Trophoblast cell (in vitro differentiated cells and primary cell): ENCODE measurements around the gene PLAC8L1.

Experiments used
- DNase-seq, 2 donors: peaks; one replicate each; pipeline ENCODE4 v3.0.0-alpha.2; 2016
- H2AFZ ChIP-seq: 2 replicates; pipeline ENCODE4 v1.6.1; 2013; ENCODE audit warnings: low read length, moderate library complexity, mild to moderate bottlenecking; ENCODE audit not compliant: insufficient read depth, poor library complexity
- H2AK5ac ChIP-seq: 2 replicates; pipeline ENCODE4 v1.6.1; 2013; ENCODE audit warnings: mild to moderate bottlenecking, low read length
- H2BK120ac ChIP-seq: 2 replicates; pipeline ENCODE4 v1.6.1; 2013; ENCODE audit warnings: low read length, mild to moderate bottlenecking, moderate library complexity; ENCODE audit not compliant: insufficient read depth, poor library complexity
- H2BK12ac ChIP-seq: 2 replicates; pipeline ENCODE4 v1.6.1; 2013; ENCODE audit warnings: mild to moderate bottlenecking, low read length, moderate library complexity
- H2BK5ac ChIP-seq: 2 replicates; pipeline ENCODE4 v1.6.1; 2013; ENCODE audit warnings: low read length, low read depth, moderate library complexity, mild to moderate bottlenecking; ENCODE audit not compliant: poor library complexity
- H3K14ac ChIP-seq: 2 replicates; pipeline ENCODE4 v1.6.1; 2013; ENCODE audit warnings: mild to moderate bottlenecking, low read length
- H3K18ac ChIP-seq: 2 replicates; pipeline ENCODE4 v1.6.1; 2013; ENCODE audit warnings: mild to moderate bottlenecking, low read length
- H3K23ac ChIP-seq: 2 replicates; pipeline ENCODE4 v1.6.1; 2013; ENCODE audit warnings: low read length
- H3K27ac ChIP-seq: 2 replicates; pipeline ENCODE4 v1.5.1; 2013; ENCODE audit warnings: low read depth, mild to moderate bottlenecking, inconsistent platforms, low read length, moderate library complexity
- H3K27me3 ChIP-seq: 2 replicates; pipeline ENCODE4 v1.6.1; 2013; ENCODE audit warnings: inconsistent platforms, mild to moderate bottlenecking, low read length, moderate library complexity; ENCODE audit not compliant: insufficient read depth
- H3K36me3 ChIP-seq, 2 experiments: 1 replicate in 1 of 2; 2 replicates in 1 of 2; pipeline ENCODE4 v1.6.1; 2013; ENCODE audit warnings: low read length in 2 of 2, mild to moderate bottlenecking in 2 of 2, moderate library complexity in 1 of 2; ENCODE audit not compliant: insufficient read depth in 2 of 2, control insufficient read depth in 1 of 2
- H3K4ac ChIP-seq: 2 replicates; pipeline ENCODE4 v1.6.1; 2013; ENCODE audit warnings: low read depth, mild to moderate bottlenecking, low read length, moderate library complexity
- H3K4me1 ChIP-seq, 2 experiments: 1 replicate in 1 of 2; 2 replicates in 1 of 2; pipeline ENCODE4 v1.6.1; 2013; ENCODE audit warnings: low read length in 2 of 2, mild to moderate bottlenecking in 2 of 2, moderate library complexity in 1 of 2; ENCODE audit not compliant: insufficient read depth in 2 of 2, control insufficient read depth in 1 of 2
- H3K4me2 ChIP-seq: 2 replicates; pipeline ENCODE4 v1.6.1; 2013; ENCODE audit warnings: inconsistent platforms, mild to moderate bottlenecking, low read length, moderate library complexity
- H3K4me3 ChIP-seq: 2 replicates; pipeline ENCODE4 v1.5.1; 2013; ENCODE audit warnings: mild to moderate bottlenecking, low read depth, low read length, inconsistent platforms
- H3K79me1 ChIP-seq: one replicate; pipeline ENCODE4 v1.6.1; 2013; ENCODE audit warnings: low read length
- H3K79me2 ChIP-seq: 2 replicates; pipeline ENCODE4 v1.6.1; 2013; ENCODE audit warnings: low read length, mild to moderate bottlenecking; ENCODE audit not compliant: control insufficient read depth, insufficient read depth, poor library complexity
- H3K9ac ChIP-seq: 2 replicates; pipeline ENCODE4 v1.6.1; 2013; ENCODE audit warnings: mild to moderate bottlenecking, low read length
- H3K9me3 ChIP-seq: 2 replicates; pipeline ENCODE4 v1.6.1; 2013; ENCODE audit warnings: low read depth, mild to moderate bottlenecking, control low read depth, inconsistent platforms, low read length; ENCODE audit not compliant: insufficient read depth
- H4K12ac ChIP-seq: 2 replicates; pipeline ENCODE4 v1.6.1; 2013; ENCODE audit warnings: low read depth, mild to moderate bottlenecking, low read length, moderate library complexity
- H4K8ac ChIP-seq: 2 replicates; pipeline ENCODE4 v1.6.1; 2013; ENCODE audit warnings: low read depth, mild to moderate bottlenecking, low read length, moderate library complexity
- H4K91ac ChIP-seq: one replicate; pipeline ENCODE4 v1.6.1; 2013; ENCODE audit warnings: low read depth, mild to moderate bottlenecking, low read length, moderate library complexity
- WGBS: extraction: QIAGEN DNeasy Blood & Tissue Kit; methylation state at CpG from one replicate; pipeline ENCODE4 v1.1.7; 2013; ENCODE audit warnings: missing lambda C conversion rate; ENCODE audit not compliant: insufficient read length, insufficient coverage; ENCODE audit errors: extremely low coverage; 5-methylcytosine and 5-hydroxymethylcytosine counted together

Gene PLAC8L1

DNA sequence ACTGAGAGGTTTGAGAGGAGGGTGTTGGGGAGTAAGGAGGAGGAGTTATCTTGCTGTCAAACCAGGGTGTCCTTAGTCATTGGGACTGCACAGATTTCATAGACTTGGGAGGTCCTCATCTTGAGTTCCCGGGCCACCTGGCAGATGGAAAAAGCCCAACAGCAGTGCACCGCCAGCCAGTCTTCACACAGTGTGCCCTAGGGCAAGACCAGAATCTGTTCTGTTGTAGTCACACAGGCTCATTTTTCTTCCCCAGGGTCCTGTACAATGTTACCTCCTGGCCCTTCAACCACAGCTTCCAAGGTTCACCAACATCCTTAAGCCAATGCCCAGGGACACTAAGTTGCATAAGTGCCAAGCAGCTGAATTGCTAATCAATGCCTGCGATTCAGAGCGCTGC, 21.0 kb downstream of the PLAC8L1 start:
- Histone ChIP-seq H2BK5ac (no peak overlapping the region), H3K23ac (no peak overlapping the region), H3K27me3 (no peaks in the 10 kb centered on the region), H3K14ac (no peak overlapping the region), H4K91ac (no peak overlapping the region), H2BK120ac (no peak overlapping the region), H3K27ac (no peak overlapping the region), H2BK12ac (no peak overlapping the region), H3K9me3 (no peaks in the 10 kb centered on the region), H3K4me2 (no peak overlapping the region), H3K4me3 (no peak overlapping the region), H3K4me1 (peaks cover 0 to 3% of the 10 kb centered on the region in 2 experiments), H3K36me3 (no peaks in the 10 kb centered on the region), H4K8ac (no peak overlapping the region), H2AFZ (no peak overlapping the region), H2AK5ac (no peak overlapping the region), H3K9ac (no peak overlapping the region), H3K18ac (no peak overlapping the region), H3K79me1 (no peaks in the 10 kb centered on the region), H3K4ac (no peak overlapping the region), H3K79me2 (no peaks in the 10 kb centered on the region), H4K12ac (no peak overlapping the region)
- no peak for DNase-seq
- no CpG with 5 or more reads among the region's 4 CpGs for WGBS

DNA sequence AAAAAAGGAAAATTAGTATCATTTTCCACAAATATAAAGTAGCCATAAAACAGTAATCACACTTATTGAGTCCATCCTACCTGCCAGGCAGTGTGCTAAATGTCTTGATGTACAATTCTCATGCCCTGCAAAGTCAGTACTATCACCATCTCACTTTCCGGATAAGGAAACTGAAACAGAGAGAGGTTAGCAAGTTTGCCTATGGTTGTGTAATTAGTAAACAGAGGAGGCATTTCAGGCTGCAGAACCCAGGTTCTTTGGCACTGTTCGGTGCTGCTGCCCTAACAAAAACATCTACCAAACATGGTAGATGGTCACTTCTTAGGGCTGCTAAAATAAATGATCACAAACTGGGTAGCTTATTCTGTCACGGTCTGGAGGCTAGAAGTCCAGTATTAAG, 22.6 kb downstream of the PLAC8L1 start:
- no peaks in the 10 kb centered on the region for H3K9me3 ChIP-seq
- H3K18ac ChIP-seq = no peak overlapping the region
- H2BK120ac ChIP-seq = no peak overlapping the region
- H3K4me1 ChIP-seq = peaks cover 0 to 3% of the 10 kb centered on the region in 2 experiments
- H3K27ac ChIP-seq = no peak overlapping the region
- no peak overlapping the region for H4K91ac ChIP-seq
- no peak overlapping the region for H3K4ac ChIP-seq
- no peak overlapping the region for H2AK5ac ChIP-seq
- no peak overlapping the region for H2BK5ac ChIP-seq
- no peak overlapping the region for H4K8ac ChIP-seq
- no peaks in the 10 kb centered on the region for H3K79me2 ChIP-seq
- no peak overlapping the region for H2BK12ac ChIP-seq
- no peak for DNase-seq
- no peak overlapping the region for H3K9ac ChIP-seq
- H3K4me2 ChIP-seq = no peak overlapping the region
- no peak overlapping the region for H2AFZ ChIP-seq
- H3K36me3 ChIP-seq = no peaks in the 10 kb centered on the region
- no peak overlapping the region for H3K23ac ChIP-seq
- H3K27me3 ChIP-seq = no peaks in the 10 kb centered on the region
- H4K12ac ChIP-seq = no peak overlapping the region
- WGBS = no CpG with 5 or more reads among the region's 3 CpGs
- no peaks in the 10 kb centered on the region for H3K79me1 ChIP-seq
- no peak overlapping the region for H3K4me3 ChIP-seq
- no peak overlapping the region for H3K14ac ChIP-seq

DNA sequence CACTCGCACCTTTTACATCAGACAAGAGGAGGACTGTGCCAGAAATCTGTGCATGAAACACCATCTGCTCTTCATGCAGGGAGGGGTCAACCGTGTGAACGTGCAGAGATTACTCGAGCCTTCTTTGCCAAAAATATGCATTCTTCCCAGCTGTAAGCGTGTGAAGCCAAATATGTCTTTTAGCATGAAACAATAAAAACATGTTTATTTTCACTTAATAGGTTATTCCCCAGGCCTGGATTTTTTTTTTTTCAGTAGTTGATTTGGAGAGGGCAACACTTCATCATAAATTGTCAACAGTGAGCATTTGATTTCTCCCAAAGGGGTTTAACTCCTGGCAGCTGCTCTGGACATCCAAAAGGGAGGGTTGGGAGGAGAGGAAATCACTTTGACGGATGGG, 23.8 kb downstream of the PLAC8L1 start:
- no peak overlapping the region for H2BK120ac ChIP-seq
- H3K27ac ChIP-seq = no peak overlapping the region
- no peak overlapping the region for H2BK5ac ChIP-seq
- no peaks in the 10 kb centered on the region for H3K36me3 ChIP-seq
- no peak overlapping the region for H3K18ac ChIP-seq
- H3K4me2 ChIP-seq = no peak overlapping the region
- H3K79me2 ChIP-seq = no peaks in the 10 kb centered on the region
- no peaks in the 10 kb centered on the region for H3K79me1 ChIP-seq
- H3K27me3 ChIP-seq = no peaks in the 10 kb centered on the region
- H4K12ac ChIP-seq = no peak overlapping the region
- H3K4ac ChIP-seq = no peak overlapping the region
- no peak overlapping the region for H2BK12ac ChIP-seq
- WGBS = no CpG with 5 or more reads among the region's 6 CpGs
- no peak overlapping the region for H3K9ac ChIP-seq
- H3K23ac ChIP-seq = no peak overlapping the region
- H3K9me3 ChIP-seq = no peaks in the 10 kb centered on the region
- H3K4me1 ChIP-seq = peaks cover 0 to 3% of the 10 kb centered on the region in 2 experiments
- H4K91ac ChIP-seq = no peak overlapping the region
- H3K14ac ChIP-seq = no peak overlapping the region
- H2AK5ac ChIP-seq = no peak overlapping the region
- no peak for DNase-seq
- no peak overlapping the region for H4K8ac ChIP-seq
- no peak overlapping the region for H3K4me3 ChIP-seq
- no peak overlapping the region for H2AFZ ChIP-seq

DNA sequence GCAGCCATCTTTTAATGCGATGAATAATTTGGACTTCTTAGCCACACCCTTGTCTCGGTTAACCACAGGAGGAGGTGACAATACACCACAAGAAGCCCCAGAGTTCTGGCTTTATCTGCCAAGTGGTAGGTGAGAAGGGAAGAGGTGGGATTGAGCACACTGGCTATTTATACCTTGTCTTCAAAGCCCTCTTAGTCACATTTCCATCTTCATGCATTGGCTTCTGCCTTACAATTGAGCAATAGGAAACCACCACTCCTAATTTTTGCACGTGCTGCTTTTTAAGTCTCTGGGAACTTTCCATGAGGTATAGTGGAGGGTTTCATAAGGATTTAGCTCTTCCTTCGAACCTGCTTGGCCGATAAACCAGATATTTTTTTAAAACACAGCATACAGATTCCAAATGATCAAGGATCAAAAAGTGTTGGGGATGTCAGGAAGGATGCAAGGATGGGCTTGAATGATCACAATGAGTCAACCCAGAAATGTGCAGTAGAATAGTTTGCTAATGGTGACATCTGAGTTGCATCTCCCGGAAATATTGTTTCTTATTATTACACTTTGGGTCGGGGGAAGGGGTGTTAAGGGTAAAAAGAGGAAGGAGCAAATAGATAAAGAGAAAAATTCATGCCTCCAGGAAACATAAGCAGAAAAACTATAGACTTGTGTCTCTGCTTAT, 25.5 kb downstream of the PLAC8L1 start:
- Histone ChIP-seq H3K79me1 (no peaks in the 10 kb centered on the region), H4K91ac (no peak overlapping the region), H3K4me3 (no peak overlapping the region), H3K4ac (no peak overlapping the region), H2BK120ac (no peak overlapping the region), H3K36me3 (no peaks in the 10 kb centered on the region), H3K9me3 (no peaks in the 10 kb centered on the region), H3K27ac (no peak overlapping the region), H4K12ac (no peak overlapping the region), H2BK5ac (no peak overlapping the region), H2BK12ac (no peak overlapping the region), H3K4me1 (peaks cover 0 to 3% of the 10 kb centered on the region in 2 experiments), H3K27me3 (no peaks in the 10 kb centered on the region), H3K4me2 (no peak overlapping the region), H3K14ac (no peak overlapping the region), H3K23ac (no peak overlapping the region), H2AK5ac (no peak overlapping the region), H4K8ac (no peak overlapping the region), H3K9ac (no peak overlapping the region), H2AFZ (no peak overlapping the region), H3K18ac (no peak overlapping the region), H3K79me2 (no peaks in the 10 kb centered on the region)
- no CpG with 5 or more reads among the region's 7 CpGs for WGBS
- DNase-seq = no peak
